SK-N-MC (cell line): ENCODE data around the gene DLGAP4.

ENCODE experiments used
- EZH2 ChIP-seq: fragments of 200-600 bp; sonication (generic); IDR thresholded peaks from one replicate; pipeline ENCODE4 v1.6.1; 2017; ENCODE audit warnings: antibody characterized with exemption
- FOXP2 ChIP-seq: optimal IDR thresholded peaks from 2 replicates; pipeline ENCODE3; 2011; ENCODE audit warnings: mild to moderate bottlenecking, moderate library complexity; ENCODE audit not compliant: insufficient read depth; ENCODE audit errors: extremely low read length, control extremely low read depth
- POLR2AphosphoS5 ChIP-seq: IDR thresholded peaks from 2 replicates; pipeline ENCODE4 v1.6.1; 2012; ENCODE audit warnings: mild to moderate bottlenecking, low read depth, low read length, borderline replicate concordance

DNA sequence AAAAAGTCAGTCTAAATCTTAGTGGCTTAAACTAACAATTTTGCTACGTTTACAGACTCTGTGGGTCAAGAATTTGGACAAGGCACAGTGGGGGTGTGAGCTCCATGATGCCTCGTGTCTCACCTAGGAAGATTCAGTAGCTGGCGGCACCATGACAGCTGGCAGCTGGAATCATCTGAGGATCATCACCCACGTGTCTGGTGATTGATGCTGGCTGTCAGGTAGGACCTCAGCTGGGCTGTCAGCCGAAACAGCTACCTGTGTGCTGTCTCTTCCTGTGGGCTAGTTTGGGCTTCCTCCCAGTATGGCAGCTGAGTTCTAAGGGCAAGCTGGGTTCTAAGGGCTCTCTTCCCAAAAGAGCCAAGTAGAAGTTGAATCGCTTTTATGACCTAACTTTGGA, 26.4 kb upstream of the DLGAP4 start:
- TF ChIP-seq POLR2AphosphoS5 (no peak), EZH2 (no peak), FOXP2 (no peak)
